Mesendoderm (in vitro differentiated cells): ENCODE data around the gene AUH.

Experiments used
- DNase-seq: peaks from one replicate; pipeline ENCODE4 v3.0.0; 2013
- H2AK5ac ChIP-seq: 2 replicates; pipeline ENCODE4 v1.6.1; 2013; ENCODE audit warnings: low read length, inconsistent platforms
- H2BK120ac ChIP-seq: 2 replicates; pipeline ENCODE4 v1.6.1; 2013; ENCODE audit warnings: low read depth, mild to moderate bottlenecking, low read length, moderate library complexity, mixed read lengths
- H2BK15ac ChIP-seq: replicated peaks from 2 replicates; pipeline ENCODE4 v1.6.1; 2013; ENCODE audit warnings: low read depth, mild to moderate bottlenecking, moderate library complexity
- H2BK5ac ChIP-seq: 2 replicates; pipeline ENCODE4 v1.6.1; 2013; ENCODE audit warnings: low read length, inconsistent platforms
- H3K18ac ChIP-seq: 2 replicates; pipeline ENCODE4 v1.6.1; 2013; ENCODE audit warnings: mild to moderate bottlenecking, low read length, mixed read lengths
- H3K23ac ChIP-seq: one replicate; pipeline ENCODE4 v1.6.1; 2013; ENCODE audit warnings: low read length
- H3K27ac ChIP-seq: 2 replicates; pipeline ENCODE4 v1.5.1; 2013; ENCODE audit warnings: low read depth, mild to moderate bottlenecking, inconsistent platforms, low read length, moderate library complexity
- H3K27me3 ChIP-seq: 2 replicates; pipeline ENCODE4 v1.6.1; 2013; ENCODE audit warnings: low read length, control low read depth, mild to moderate bottlenecking, inconsistent platforms; ENCODE audit not compliant: insufficient read depth, poor library complexity
- H3K36me3 ChIP-seq: 2 replicates; pipeline ENCODE4 v1.6.1; 2013; ENCODE audit warnings: low read length, inconsistent platforms; ENCODE audit not compliant: control insufficient read depth, insufficient read depth
- H3K4ac ChIP-seq: one replicate; pipeline ENCODE4 v1.6.1; 2013; ENCODE audit warnings: low read depth, mild to moderate bottlenecking, low read length, moderate library complexity
- H3K4me1 ChIP-seq: 2 replicates; pipeline ENCODE4 v1.6.1; 2013; ENCODE audit warnings: low read depth, low read length, inconsistent platforms; ENCODE audit not compliant: control insufficient read depth
- H3K4me2 ChIP-seq: 2 replicates; pipeline ENCODE4 v1.6.1; 2013; ENCODE audit warnings: low read length
- H3K4me3 ChIP-seq: 2 replicates; pipeline ENCODE4 v1.5.1; 2013; ENCODE audit warnings: mild to moderate bottlenecking, low read length
- H3K56ac ChIP-seq: one replicate; pipeline ENCODE4 v1.6.1; 2013; ENCODE audit warnings: low read length
- H3K79me1 ChIP-seq: 2 replicates; pipeline ENCODE4 v1.6.1; 2013; ENCODE audit warnings: low read length, inconsistent platforms
- H3K79me2 ChIP-seq: 2 replicates; pipeline ENCODE4 v1.6.1; 2013; ENCODE audit warnings: mild to moderate bottlenecking, low read length; ENCODE audit not compliant: control insufficient read depth, insufficient read depth
- H3K9ac ChIP-seq: 2 replicates; pipeline ENCODE4 v1.6.1; 2013; ENCODE audit warnings: low read length, inconsistent platforms
- H4K5ac ChIP-seq: one replicate; pipeline ENCODE4 v1.6.1; 2013; ENCODE audit warnings: low read length
- H4K8ac ChIP-seq: one replicate; pipeline ENCODE4 v1.6.1; 2013; ENCODE audit warnings: low read depth, mild to moderate bottlenecking, control low read depth, low read length, moderate library complexity
- WGBS: extraction: QIAGEN DNeasy Blood & Tissue Kit; methylation state at CpG from one replicate; pipeline ENCODE4 v1.1.7; 2013; ENCODE audit warnings: low lambda C conversion rate, missing lambda C conversion rate; ENCODE audit not compliant: insufficient coverage; ENCODE audit errors: extremely low coverage; 5-methylcytosine and 5-hydroxymethylcytosine counted together

The AUH gene

DNA sequence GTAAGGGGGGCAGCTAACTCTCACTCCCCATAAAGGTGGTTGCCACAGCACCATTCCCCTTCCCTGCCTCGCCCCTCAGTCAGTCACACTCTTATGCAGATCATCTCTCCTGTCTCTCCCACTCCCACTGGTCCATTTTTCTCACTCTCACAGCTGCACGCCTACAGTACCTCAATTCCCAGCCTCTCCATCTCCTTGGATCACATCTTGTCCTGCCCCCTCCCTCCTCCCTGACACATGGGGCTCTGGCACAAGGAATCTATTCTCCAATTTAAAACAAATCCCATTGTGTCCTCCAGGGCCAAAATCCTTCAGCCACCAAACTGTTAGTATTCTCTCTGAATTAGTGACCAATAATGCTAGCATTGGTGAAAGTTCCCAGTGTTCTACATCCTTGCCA, 114.4 kb downstream of the AUH start:
- Histone ChIP-seq H4K8ac (no peak overlapping the region), H3K18ac (no peak overlapping the region), H3K23ac (no peak overlapping the region), H3K79me2 (no peaks in the 10 kb centered on the region), H2BK120ac (no peak overlapping the region), H3K56ac (no peak overlapping the region), H3K36me3 (no peaks in the 10 kb centered on the region), H3K9ac (no peak overlapping the region), H3K27ac (no peak overlapping the region), H2AK5ac (no peak overlapping the region), H2BK5ac (no peak overlapping the region), H3K4ac (no peak overlapping the region), H3K4me2 (no peak overlapping the region), H3K4me3 (no peak overlapping the region), H3K79me1 (no peaks in the 10 kb centered on the region), H3K27me3 (no peaks in the 10 kb centered on the region), H4K5ac (no peak overlapping the region), H2BK15ac (no peak overlapping the region), H3K4me1 (no peaks in the 10 kb centered on the region)
- DNase-seq = no peak
- WGBS = no CpG with 5 or more reads among the region's 2 CpGs

DNA sequence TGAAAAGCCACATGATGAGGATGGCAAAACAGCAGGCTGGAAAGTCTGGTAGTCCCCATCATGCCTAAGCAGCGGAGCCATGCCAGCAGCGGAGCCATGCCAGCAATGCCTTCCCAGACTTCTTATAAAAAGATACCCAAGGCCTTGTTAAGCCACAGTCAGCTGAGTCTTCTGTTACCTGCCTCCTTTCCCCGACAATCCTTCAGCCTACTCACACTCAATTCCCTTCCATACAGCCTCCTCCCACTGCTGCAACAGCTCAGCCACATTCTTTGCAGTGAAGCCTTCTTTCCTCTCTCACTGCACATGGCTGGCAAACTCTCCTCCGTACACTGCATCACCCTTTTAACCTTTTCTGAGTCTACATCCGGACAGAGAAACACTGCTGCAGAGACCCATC, 114.9 kb downstream of the AUH start:
- no peak overlapping the region for H3K27ac ChIP-seq
- H3K79me1 ChIP-seq = no peaks in the 10 kb centered on the region
- no peaks in the 10 kb centered on the region for H3K27me3 ChIP-seq
- no peaks in the 10 kb centered on the region for H3K79me2 ChIP-seq
- H3K23ac ChIP-seq = no peak overlapping the region
- H2AK5ac ChIP-seq = no peak overlapping the region
- no peaks in the 10 kb centered on the region for H3K36me3 ChIP-seq
- H3K4me2 ChIP-seq = no peak overlapping the region
- H2BK120ac ChIP-seq = no peak overlapping the region
- no CpG with 5 or more reads among the region's 5 CpGs for WGBS
- H2BK15ac ChIP-seq = no peak overlapping the region
- H3K4me3 ChIP-seq = no peak overlapping the region
- no peak overlapping the region for H4K5ac ChIP-seq
- no peak overlapping the region for H3K4ac ChIP-seq
- no peak overlapping the region for H2BK5ac ChIP-seq
- H3K56ac ChIP-seq = no peak overlapping the region
- no peak overlapping the region for H4K8ac ChIP-seq
- no peak for DNase-seq
- no peak overlapping the region for H3K18ac ChIP-seq
- H3K4me1 ChIP-seq = no peaks in the 10 kb centered on the region
- no peak overlapping the region for H3K9ac ChIP-seq

DNA sequence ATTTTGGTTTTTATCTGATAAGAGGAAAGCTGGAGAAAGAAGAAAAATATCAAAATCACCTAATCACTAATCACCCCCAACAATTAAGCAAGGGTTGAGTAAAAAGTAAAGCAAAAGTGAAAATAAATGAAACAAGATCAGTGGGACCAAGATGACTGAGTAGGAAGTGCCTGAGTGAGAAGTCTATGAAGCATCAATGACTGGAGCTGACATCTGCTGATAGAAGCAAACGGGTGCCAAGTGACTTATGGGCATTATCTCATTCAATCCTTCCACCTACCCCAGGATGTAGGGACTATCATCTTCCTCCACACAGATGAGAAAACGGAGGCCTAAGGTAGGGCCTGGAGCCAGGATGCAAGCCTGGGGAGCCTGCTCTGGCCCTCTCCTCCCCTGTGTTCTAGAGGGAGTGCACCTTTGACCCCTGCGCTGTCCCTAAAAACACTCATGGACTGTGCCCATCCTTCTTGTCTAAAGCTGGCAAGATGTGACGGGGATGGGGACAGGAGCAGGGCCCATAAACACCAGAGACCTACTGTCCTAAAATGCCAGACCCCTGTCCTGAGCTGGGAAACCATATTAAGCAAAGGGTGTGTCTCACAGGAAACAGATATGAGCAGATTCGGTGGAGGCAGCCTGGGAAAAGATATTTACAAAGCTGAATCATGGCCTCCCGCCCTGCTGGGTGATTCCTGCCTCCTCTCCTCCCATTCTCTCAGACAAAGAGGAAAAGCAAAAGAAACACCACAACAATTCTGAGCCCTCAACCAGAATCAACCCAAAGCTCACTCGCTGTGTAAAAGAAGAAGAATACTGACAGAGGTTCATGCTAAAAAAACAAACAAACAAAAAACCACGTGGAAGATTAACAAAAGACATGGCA, 116.0 kb downstream of the AUH start:
- no peak overlapping the region for H3K4ac ChIP-seq
- H2BK15ac ChIP-seq = no peak overlapping the region
- no peak overlapping the region for H2AK5ac ChIP-seq
- no peak overlapping the region for H3K4me2 ChIP-seq
- WGBS = no CpG with 5 or more reads among the region's 8 CpGs
- H3K56ac ChIP-seq = no peak overlapping the region
- no peaks in the 10 kb centered on the region for H3K36me3 ChIP-seq
- no peaks in the 10 kb centered on the region for H3K4me1 ChIP-seq
- no peak overlapping the region for H3K27ac ChIP-seq
- H3K23ac ChIP-seq = no peak overlapping the region
- H4K8ac ChIP-seq = no peak overlapping the region
- peaks cover 1% of the 10 kb centered on the region for H3K79me1 ChIP-seq
- DNase-seq = no peak
- H2BK5ac ChIP-seq = no peak overlapping the region
- no peaks in the 10 kb centered on the region for H3K79me2 ChIP-seq
- no peak overlapping the region for H2BK120ac ChIP-seq
- no peak overlapping the region for H4K5ac ChIP-seq
- H3K4me3 ChIP-seq = no peak overlapping the region
- no peak overlapping the region for H3K9ac ChIP-seq
- no peaks in the 10 kb centered on the region for H3K27me3 ChIP-seq
- no peak overlapping the region for H3K18ac ChIP-seq

DNA sequence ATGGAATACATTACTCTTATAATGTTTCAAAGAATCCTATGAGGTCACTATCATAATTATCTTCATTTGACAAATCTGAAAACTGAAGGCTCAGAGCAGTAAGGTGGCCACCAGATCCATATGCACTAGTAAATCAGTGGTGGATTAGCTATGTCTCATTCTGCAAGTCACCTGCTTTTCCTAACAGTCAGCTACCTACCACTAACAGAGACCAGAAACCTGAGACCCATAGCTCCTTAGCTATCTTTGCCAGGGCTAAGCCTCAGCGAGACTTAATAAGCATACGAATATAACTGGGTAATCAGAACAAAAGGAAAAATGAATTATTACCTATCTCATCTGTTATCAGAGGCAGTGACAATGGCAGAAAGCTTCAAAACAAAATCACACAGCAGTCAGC, 118.7 kb downstream of the AUH start:
- Histone ChIP-seq H3K4me2 (no peak overlapping the region), H3K27me3 (no peaks in the 10 kb centered on the region), H3K56ac (no peak overlapping the region), H3K9ac (no peak overlapping the region), H3K4me3 (no peak overlapping the region), H3K27ac (no peak overlapping the region), H2BK15ac (no peak overlapping the region), H3K79me2 (no peaks in the 10 kb centered on the region), H4K5ac (no peak overlapping the region), H3K23ac (no peak overlapping the region), H3K79me1 (peaks cover 2% of the 10 kb centered on the region), H2BK120ac (no peak overlapping the region), H2BK5ac (no peak overlapping the region), H3K4me1 (no peaks in the 10 kb centered on the region), H3K36me3 (no peaks in the 10 kb centered on the region), H4K8ac (no peak overlapping the region), H2AK5ac (no peak overlapping the region), H3K4ac (no peak overlapping the region), H3K18ac (no peak overlapping the region)
- no peak for DNase-seq
- no CpG with 5 or more reads among the region's 2 CpGs for WGBS

DNA sequence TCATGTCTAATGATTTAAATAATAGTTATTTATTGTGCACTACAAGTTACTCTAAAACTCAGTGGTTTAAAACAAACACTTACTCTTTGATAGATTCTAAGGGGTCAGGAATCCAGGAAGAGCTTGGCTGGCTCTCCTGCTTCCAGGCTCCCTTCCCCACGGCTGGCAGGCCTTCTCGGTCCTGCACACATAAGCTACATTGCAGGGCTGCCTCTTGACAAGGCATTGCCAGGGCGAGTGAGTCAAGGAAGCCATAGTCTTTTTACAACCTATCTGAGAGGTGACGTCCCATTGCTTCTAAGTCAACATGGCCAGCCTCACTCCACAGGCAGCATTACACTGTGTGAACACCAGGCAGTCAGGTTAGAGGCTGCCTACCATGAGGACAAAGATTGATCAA, 119.8 kb downstream of the AUH start:
- H3K79me2 ChIP-seq = no peaks in the 10 kb centered on the region
- no peak overlapping the region for H3K4me2 ChIP-seq
- DNase-seq = no peak
- no peaks in the 10 kb centered on the region for H3K36me3 ChIP-seq
- no peak overlapping the region for H3K4me3 ChIP-seq
- no peak overlapping the region for H2BK15ac ChIP-seq
- no peak overlapping the region for H2AK5ac ChIP-seq
- no peak overlapping the region for H2BK120ac ChIP-seq
- H4K5ac ChIP-seq = no peak overlapping the region
- H3K18ac ChIP-seq = no peak overlapping the region
- H2BK5ac ChIP-seq = no peak overlapping the region
- WGBS = no CpG with 5 or more reads among the region's 4 CpGs
- no peaks in the 10 kb centered on the region for H3K4me1 ChIP-seq
- H4K8ac ChIP-seq = no peak overlapping the region
- H3K4ac ChIP-seq = no peak overlapping the region
- H3K23ac ChIP-seq = no peak overlapping the region
- no peak overlapping the region for H3K56ac ChIP-seq
- H3K9ac ChIP-seq = no peak overlapping the region
- H3K27ac ChIP-seq = no peak overlapping the region
- no peaks in the 10 kb centered on the region for H3K27me3 ChIP-seq
- H3K79me1 ChIP-seq = peaks cover 2% of the 10 kb centered on the region
